AG04449 (cell line): ENCODE data around the gene SEL1L.

Experiments used
- CTCF ChIA-PET: fragments of 350-600 bp; formaldehyde crosslinking; extraction: SDS; loops from one replicate; lab custom pipeline; 2021; ENCODE audit warnings: antibody characterized with exemption; lab: Yijun Ruan, JAX
- POLR2A ChIA-PET: fragments of 400-600, 350-600 bp; formaldehyde crosslinking; extraction: SDS; loops from one replicate; lab custom pipeline; 2020; ENCODE audit warnings: antibody characterized with exemption, inconsistent platforms; lab: Yijun Ruan, JAX
- DNase-seq: peaks from one replicate; pipeline ENCODE4 v3.0.0-alpha.2; 2010; ENCODE audit warnings: low read depth, low spot score
- H3K4me3 ChIP-seq: 2 replicates; pipeline ENCODE4 v1.5.1; 2011; ENCODE audit warnings: low read depth, mild to moderate bottlenecking, control low read depth, low read length
- TF ChIP-seq, protein P1 (sequence below): IDR thresholded peaks from one replicate; pipeline ENCODE4 v1.5.1; 2011; ENCODE audit warnings: mild to moderate bottlenecking, moderate library complexity, low read length, control low read depth, inconsistent platforms; ENCODE audit not compliant: insufficient read depth; ENCODE audit errors: missing control alignments

The SEL1L gene

DNA sequence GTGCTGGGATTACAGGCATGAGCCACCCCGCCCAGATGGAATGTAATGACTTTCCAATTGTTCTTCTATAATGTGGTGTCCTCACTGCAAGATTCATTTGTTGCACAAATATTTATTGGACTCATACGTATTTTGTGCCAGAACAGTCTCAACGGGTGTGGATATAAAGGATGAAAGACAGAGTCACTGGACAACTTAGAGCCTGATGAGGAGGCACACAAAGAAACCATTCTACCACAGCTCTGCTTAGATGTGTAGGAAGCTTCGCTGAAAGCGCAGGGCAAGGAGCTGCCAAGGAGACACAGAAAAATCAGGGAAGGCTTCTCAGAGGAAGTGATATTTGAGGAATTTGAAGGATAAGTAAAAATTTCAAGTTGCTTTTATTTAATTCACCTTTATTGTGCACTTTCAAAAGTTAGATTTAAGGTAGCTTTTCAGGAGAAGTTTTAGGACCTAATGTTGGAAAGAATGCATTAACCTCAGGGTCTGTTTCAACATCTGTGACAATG, 92.0 kb downstream of the SEL1L start:
- ChIA-PET POLR2A (no interaction called here), CTCF (interaction anchor here (1.8 kb wide), 1 partner anchor 12 kb away, joined by 7 read pairs; no protein-coding TSS in a partner anchor)
- DNase-seq = no peak
- H3K4me3 ChIP-seq = no peak overlapping the region
- TF ChIP-seq, protein P1, sequence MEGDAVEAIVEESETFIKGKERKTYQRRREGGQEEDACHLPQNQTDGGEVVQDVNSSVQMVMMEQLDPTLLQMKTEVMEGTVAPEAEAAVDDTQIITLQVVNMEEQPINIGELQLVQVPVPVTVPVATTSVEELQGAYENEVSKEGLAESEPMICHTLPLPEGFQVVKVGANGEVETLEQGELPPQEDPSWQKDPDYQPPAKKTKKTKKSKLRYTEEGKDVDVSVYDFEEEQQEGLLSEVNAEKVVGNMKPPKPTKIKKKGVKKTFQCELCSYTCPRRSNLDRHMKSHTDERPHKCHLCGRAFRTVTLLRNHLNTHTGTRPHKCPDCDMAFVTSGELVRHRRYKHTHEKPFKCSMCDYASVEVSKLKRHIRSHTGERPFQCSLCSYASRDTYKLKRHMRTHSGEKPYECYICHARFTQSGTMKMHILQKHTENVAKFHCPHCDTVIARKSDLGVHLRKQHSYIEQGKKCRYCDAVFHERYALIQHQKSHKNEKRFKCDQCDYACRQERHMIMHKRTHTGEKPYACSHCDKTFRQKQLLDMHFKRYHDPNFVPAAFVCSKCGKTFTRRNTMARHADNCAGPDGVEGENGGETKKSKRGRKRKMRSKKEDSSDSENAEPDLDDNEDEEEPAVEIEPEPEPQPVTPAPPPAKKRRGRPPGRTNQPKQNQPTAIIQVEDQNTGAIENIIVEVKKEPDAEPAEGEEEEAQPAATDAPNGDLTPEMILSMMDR = no peak

DNA sequence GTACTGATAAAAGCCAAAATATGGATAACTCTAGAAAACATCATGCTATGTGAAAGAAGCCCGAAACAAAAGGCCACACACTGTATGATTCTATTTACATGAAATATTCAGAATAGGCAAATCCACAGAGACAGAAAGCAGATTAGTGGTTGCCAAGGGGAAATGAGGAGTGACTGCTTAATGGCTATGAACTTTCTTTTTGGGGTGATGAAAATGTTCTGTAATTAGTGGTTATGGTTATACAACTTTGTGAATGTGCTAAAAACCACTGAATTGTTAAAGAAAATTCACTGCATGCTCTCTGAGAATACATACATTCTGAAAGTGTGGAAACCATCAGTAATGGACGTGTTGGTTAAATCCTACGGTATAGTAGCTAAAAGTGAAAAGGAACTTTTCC, 93.6 kb downstream of the SEL1L start:
- ChIA-PET CTCF (interaction anchor here (1.4 to 1.8 kb wide), 2 partner anchors 13 to 15 kb away, joined by 5 to 6 read pairs; no protein-coding TSS in a partner anchor), POLR2A (no interaction called here)
- H3K4me3 ChIP-seq = no peak overlapping the region
- TF ChIP-seq, protein P1 = no peak
- DNase-seq = no peak

- CTCF ChIA-PET = interaction anchor here (1.7 kb wide), 1 partner anchor 16 kb away, joined by 6 read pairs; no protein-coding TSS in a partner anchor
- DNase-seq = no peak
- no peak overlapping the region for H3K4me3 ChIP-seq
- TF ChIP-seq, protein P1 = no peak
- POLR2A ChIA-PET = no interaction called here
These were observed 96.4 kb downstream of the SEL1L start for GRCh38 chr14:81437244-81437643.

GRCh38 chr14:81436296-81437138, 97.1 kb downstream of the SEL1L start:
- TF ChIP-seq, protein P1 = no peak

GRCh38 chr14:81435391-81436295, 98.0 kb downstream of the SEL1L start:
- TF ChIP-seq, protein P1 = no peak
- DNase-seq = no peak
- H3K4me3 ChIP-seq = peak overlapping the region; percentile 55
- POLR2A ChIA-PET = no interaction called here
- CTCF ChIA-PET = interaction anchor here (0.6 to 1.7 kb wide), 4 partner anchors 18 to 166 kb away, joined by 3 to 6 read pairs (median 4); no protein-coding TSS in a partner anchor

More at GRCh38 chr14:81436296-81437138, 97.1 kb downstream of the SEL1L start:
- ChIA-PET CTCF (interaction anchor here (1.2 to 1.7 kb wide), 2 partner anchors 17 to 28 kb away, joined by 4 to 6 read pairs; no protein-coding TSS in a partner anchor), POLR2A (no interaction called here)
- no peak for DNase-seq
- peak overlapping the region; percentile 55 for H3K4me3 ChIP-seq
